D721Med (cell line): ENCODE results near the gene MINPP1.

ENCODE experiments used
- DNase-seq: peaks from one replicate; pipeline ENCODE4 v3.0.0; 2011; ENCODE audit warnings: low spot score; ENCODE audit not compliant: insufficient read length
- FAIRE-seq: peaks from 2 replicates; lab custom pipeline; 2011; peaks lifted over from hg19 to GRCh38; lab: Jason Lieb, UNC
- CTCF ChIP-seq: IDR thresholded peaks from 2 replicates; pipeline ENCODE4 v1.5.1; 2012; ENCODE audit warnings: mild to moderate bottlenecking, control low read depth; ENCODE audit not compliant: insufficient read depth; ENCODE audit errors: missing control alignments

The MINPP1 gene

GRCh38 chr10:87593702-87594101, 89.0 kb downstream of the MINPP1 start:
- no peak for TF ChIP-seq CTCF
- FAIRE-seq = no peak
- DNase-seq = no peak

GRCh38 chr10:87594181-87594580, 89.5 kb downstream of the MINPP1 start:
- no peak for TF ChIP-seq CTCF
- DNase-seq (no peak), FAIRE-seq (no peak)

GRCh38 chr10:87594864-87595263, 90.2 kb downstream of the MINPP1 start:
- FAIRE-seq (no peak), DNase-seq (no peak)
- TF ChIP-seq CTCF = no peak

GRCh38 chr10:87596351-87596750, 91.7 kb downstream of the MINPP1 start:
- no peak for DNase-seq
- FAIRE-seq = no peak
- TF ChIP-seq CTCF = no peak

- no peak for TF ChIP-seq CTCF
- FAIRE-seq = no peak
- no peak for DNase-seq
Measured at GRCh38 chr10:87598700-87599099, 94.0 kb downstream of the MINPP1 start.

- no peak for DNase-seq
- no peak for TF ChIP-seq CTCF
- no peak for FAIRE-seq
Measured at GRCh38 chr10:87600581-87600980, 95.9 kb downstream of the MINPP1 start.
